Measurements from ENCODE around the gene SCAMP2. TPM values are rescaled to one million over a fixed set of nuclear protein-coding genes. Genes with fewer than 3 reads are reported as not detected.

SCAMP2 gene
- total RNA-seq, 4 donors from 2014 or later, result 15.9 to 67.5 (median 33.0) TPM

GRCh38 chr15:74821091-74821789 is 51.9 kb downstream of the SCAMP2 start:
- H3K27me3 ChIP-seq, result no peaks in the 10 kb centered on the region
- no peaks in the 10 kb centered on the region for H3K36me3 ChIP-seq
- intact Hi-C loops (cut with DNase I; ENCODE audit: low total_unique reads), result no loop called here
- no peaks in the 10 kb centered on the region for H3K4me1 ChIP-seq
- DNase-seq, result no peak
- no peak overlapping the region for H3K4me3 ChIP-seq
- TF ChIP-seq CTCF (IDR thresholded peaks at IDR 0.05), result no peak
- TF ChIP-seq POLR2A (IDR thresholded peaks at IDR 0.05), result no peak
- H3K27ac ChIP-seq, result no peak overlapping the region
- H3K9me3 ChIP-seq, result no peaks in the 10 kb centered on the region

GRCh38 chr15:74820056-74820455 is 53.1 kb downstream of the SCAMP2 start:
- Histone ChIP-seq H3K36me3 (no peaks in the 10 kb centered on the region), H3K27ac (no peak overlapping the region), H3K9me3 (no peaks in the 10 kb centered on the region), H3K27me3 (no peaks in the 10 kb centered on the region), H3K4me1 (no peaks in the 10 kb centered on the region), H3K4me3 (no peak overlapping the region)
- no peak for DNase-seq
- TF ChIP-seq CTCF (IDR thresholded peaks at IDR 0.05) (no peak), POLR2A (IDR thresholded peaks at IDR 0.05) (no peak)
- intact Hi-C loops (cut with DNase I; ENCODE audit: low total_unique reads), result no loop called here

GRCh38 chr15:74817370-74817737 is 55.8 kb downstream of the SCAMP2 start:
- Histone ChIP-seq H3K36me3 (no peaks in the 10 kb centered on the region), H3K4me3 (no peak overlapping the region), H3K27ac (no peak overlapping the region), H3K9me3 (no peaks in the 10 kb centered on the region), H3K4me1 (no peaks in the 10 kb centered on the region), H3K27me3 (no peaks in the 10 kb centered on the region)
- intact Hi-C loops (cut with DNase I; ENCODE audit: low total_unique reads), result no loop called here
- TF ChIP-seq POLR2A (IDR thresholded peaks at IDR 0.05), result no peak
- DNase-seq, result no peak

GRCh38 chr15:74816624-74817369 is 56.4 kb downstream of the SCAMP2 start:
- Histone ChIP-seq H3K27me3 (no peaks in the 10 kb centered on the region), H3K27ac (no peak overlapping the region), H3K9me3 (no peaks in the 10 kb centered on the region), H3K36me3 (no peaks in the 10 kb centered on the region), H3K4me1 (no peaks in the 10 kb centered on the region), H3K4me3 (no peak overlapping the region)
- DNase-seq, result no peak
- no peak for TF ChIP-seq CTCF (IDR thresholded peaks at IDR 0.05)
- TF ChIP-seq POLR2A (IDR thresholded peaks at IDR 0.05), result no peak
- intact Hi-C loops (cut with DNase I; ENCODE audit: low total_unique reads), result no loop called here

- TF ChIP-seq POLR2A (IDR thresholded peaks at IDR 0.05) (no peak), CTCF (IDR thresholded peaks at IDR 0.05) (no peak)
- H3K4me1 ChIP-seq, result no peaks in the 10 kb centered on the region
- DNase-seq, result no peak
- H3K9me3 ChIP-seq, result no peaks in the 10 kb centered on the region
- H3K27ac ChIP-seq, result no peak overlapping the region
- H3K4me3 ChIP-seq, result no peak overlapping the region
- intact Hi-C loops (cut with DNase I; ENCODE audit: low total_unique reads), result no loop called here
- no peaks in the 10 kb centered on the region for H3K27me3 ChIP-seq
- H3K36me3 ChIP-seq, result no peaks in the 10 kb centered on the region
Measured at GRCh38 chr15:74815961-74816360, 57.2 kb downstream of the SCAMP2 start.
